Sigmoid colon (tissue), 7 donors: ENCODE results near the gene MVB12B. TPM values are rescaled to one million over a fixed set of nuclear protein-coding genes. Genes with fewer than 3 reads are reported as not detected.

Experiments
- DNase-seq: peaks from one replicate; pipeline ENCODE4 v3.0.0-alpha.2; 2019
- H3K27ac ChIP-seq, 4 donors: fragments of 200-600 bp; sonication (generic); one replicate each; pipeline ENCODE4 v1.5.1; 2016 to 2019; ENCODE audit warnings: mild to moderate bottlenecking in 1 of 4
- H3K27me3 ChIP-seq, 3 donors: fragments of 200-600 bp; sonication (generic); one replicate each; pipeline ENCODE4 v1.5.1; 2019; ENCODE audit warnings: mild to moderate bottlenecking in 1 of 3
- H3K36me3 ChIP-seq, 4 donors: fragments of 200-600 bp; sonication (generic); one replicate each; pipeline ENCODE4 v1.5.1; 2016 to 2019
- H3K4me1 ChIP-seq, 4 donors: fragments of 200-600 bp; sonication (generic); one replicate each; pipeline ENCODE4 v1.5.1; 2017 to 2019
- H3K4me3 ChIP-seq, 4 donors: fragments of 200-600 bp; sonication (generic); one replicate each; pipeline ENCODE4 v1.5.1; 2017 to 2019; ENCODE audit warnings: mild to moderate bottlenecking in 2 of 4, moderate library complexity in 1 of 4
- H3K9me3 ChIP-seq, 4 donors: fragments of 200-600 bp in 3 of 4; sonication (generic) in 3 of 4; one replicate each; pipeline versions ENCODE4 v1.5.1 to v1.6.1; 2013 to 2019
- EP300 ChIP-seq, 4 donors: sonication (generic); formaldehyde crosslinking; IDR thresholded peaks; one replicate each; pipeline ENCODE4 v1.6.1; 2017; ENCODE audit warnings: antibody characterized with exemption in 4 of 4
- POLR2A ChIP-seq, 2 donors: fragments of 450-650 bp; IDR thresholded peaks; one replicate each; pipeline ENCODE4 v1.6.1; 2016; ENCODE audit warnings: antibody characterized with exemption in 2 of 2, mild to moderate bottlenecking in 2 of 2, moderate library complexity in 2 of 2
- POLR2AphosphoS5 ChIP-seq, 4 donors: sonication (generic); formaldehyde crosslinking; IDR thresholded peaks; one replicate each; pipeline ENCODE4 v1.6.1; 2017; ENCODE audit warnings: antibody characterized with exemption in 4 of 4
- WGBS, 2 donors: extraction: QIAGEN DNeasy Blood & Tissue Kit; methylation state at CpG; one replicate each; pipeline ENCODE4 v1.1.7; 2013; 5-methylcytosine and 5-hydroxymethylcytosine counted together
- intact Hi-C: fragments of 100-400 bp; cut with DNase I; formaldehyde crosslinking; loops from one replicate; pipeline ENCODE4 v1.15.1; 2023
- polyA plus RNA-seq, 3 donors: library from polyadenylated mRNA; stranded (reverse); fragments of 200-250 nt; gene quantifications; one replicate each; pipeline ENCODE4 v1.2.3, GENCODE V29; 2013
- total RNA-seq, 4 donors: library from RNA; depleted of rRNA; stranded (reverse); fragments of >200 nt; gene quantifications; one replicate each; pipeline ENCODE4 v1.1.0, GENCODE V29; 2016
- TF ChIP-seq, protein P1 (sequence below), 4 experiments: fragments of 450-650 bp in 3 of 4; fragments of 200-600 bp in 1 of 4; IDR thresholded peaks; one replicate each; pipeline ENCODE4 v1.5.1; 2016 to 2019; ENCODE audit warnings: antibody characterized with exemption in 4 of 4, mild to moderate bottlenecking in 3 of 4, moderate library complexity in 2 of 4
- donor health status: healthy with polysubstance abuse.
- donor health status: Bipolar disorder and iron deficiency.
- donor health status: healthy.

The MVB12B gene
- total and polyA plus RNA-seq, 7 donors, result 5.1 to 14.4 (median 12.2) TPM

DNA sequence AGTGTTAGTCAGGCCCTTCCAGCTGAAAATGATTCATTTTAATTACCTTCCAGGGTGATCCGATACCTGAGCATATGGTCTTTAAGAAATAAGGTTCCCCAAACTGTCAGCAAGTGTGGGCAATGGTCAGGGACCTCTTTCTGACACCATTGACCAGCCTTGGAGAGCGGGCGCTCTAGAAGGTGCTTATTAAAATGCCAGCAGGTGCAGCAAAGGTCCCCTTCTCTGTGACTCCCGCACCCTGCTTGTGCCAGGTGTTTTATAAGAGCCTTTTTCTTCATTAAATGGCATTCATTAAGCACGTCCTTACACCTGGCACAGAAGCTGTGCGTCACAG is 85.3 kb downstream of the MVB12B start:
- H3K36me3 ChIP-seq, result peaks cover 0 to 12% (median 6%) of the 10 kb centered on the region in 4 donors
- H3K27ac ChIP-seq, result no peak overlapping the region
- H3K4me3 ChIP-seq, result no peak overlapping the region
- WGBS, 2 donors, result 77 to 93% methylated on average over 6 of the region's 6 CpGs
- no peaks in the 10 kb centered on the region for H3K4me1 ChIP-seq
- intact Hi-C loops, result no loop called here
- no peaks in the 10 kb centered on the region for H3K27me3 ChIP-seq
- DNase-seq, result no peak
- TF ChIP-seq POLR2AphosphoS5 (IDR thresholded peaks at IDR 0.05), result no peak
- H3K9me3 ChIP-seq, result no peaks in the 10 kb centered on the region

DNA sequence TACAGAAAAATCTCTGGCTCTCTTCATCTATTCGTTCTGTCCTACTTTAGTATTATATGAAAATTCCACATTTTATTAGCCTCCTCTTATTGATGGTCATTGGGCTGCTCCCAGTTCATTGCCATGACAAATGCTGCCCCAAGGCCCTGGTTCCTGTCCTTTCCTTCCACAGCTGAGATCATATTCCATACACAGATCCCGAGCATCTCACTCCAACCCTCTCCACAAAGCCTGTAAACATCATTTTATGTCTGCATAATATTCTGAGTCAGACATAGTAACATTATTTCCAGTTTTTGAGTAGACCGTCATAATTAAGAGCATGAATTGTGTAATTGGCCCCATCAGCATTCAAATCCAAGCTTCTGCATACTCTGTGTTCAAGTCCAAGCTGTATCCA is 86.3 kb downstream of the MVB12B start:
- TF ChIP-seq POLR2AphosphoS5 (IDR thresholded peaks at IDR 0.05) (no peak), POLR2A (IDR thresholded peaks at IDR 0.05) (no peak), EP300 (IDR thresholded peaks at IDR 0.05) (no peak)
- TF ChIP-seq, protein P1, sequence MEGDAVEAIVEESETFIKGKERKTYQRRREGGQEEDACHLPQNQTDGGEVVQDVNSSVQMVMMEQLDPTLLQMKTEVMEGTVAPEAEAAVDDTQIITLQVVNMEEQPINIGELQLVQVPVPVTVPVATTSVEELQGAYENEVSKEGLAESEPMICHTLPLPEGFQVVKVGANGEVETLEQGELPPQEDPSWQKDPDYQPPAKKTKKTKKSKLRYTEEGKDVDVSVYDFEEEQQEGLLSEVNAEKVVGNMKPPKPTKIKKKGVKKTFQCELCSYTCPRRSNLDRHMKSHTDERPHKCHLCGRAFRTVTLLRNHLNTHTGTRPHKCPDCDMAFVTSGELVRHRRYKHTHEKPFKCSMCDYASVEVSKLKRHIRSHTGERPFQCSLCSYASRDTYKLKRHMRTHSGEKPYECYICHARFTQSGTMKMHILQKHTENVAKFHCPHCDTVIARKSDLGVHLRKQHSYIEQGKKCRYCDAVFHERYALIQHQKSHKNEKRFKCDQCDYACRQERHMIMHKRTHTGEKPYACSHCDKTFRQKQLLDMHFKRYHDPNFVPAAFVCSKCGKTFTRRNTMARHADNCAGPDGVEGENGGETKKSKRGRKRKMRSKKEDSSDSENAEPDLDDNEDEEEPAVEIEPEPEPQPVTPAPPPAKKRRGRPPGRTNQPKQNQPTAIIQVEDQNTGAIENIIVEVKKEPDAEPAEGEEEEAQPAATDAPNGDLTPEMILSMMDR (IDR thresholded peaks at IDR 0.05), result no peak
- intact Hi-C loops, result no loop called here
- no peaks in the 10 kb centered on the region for H3K4me1 ChIP-seq
- peaks cover 0 to 12% (median 6%) of the 10 kb centered on the region in 4 donors for H3K36me3 ChIP-seq
- H3K27me3 ChIP-seq, result no peaks in the 10 kb centered on the region
- no peak for DNase-seq
- no peak overlapping the region for H3K27ac ChIP-seq
- no peak overlapping the region for H3K4me3 ChIP-seq
- no peaks in the 10 kb centered on the region for H3K9me3 ChIP-seq
- WGBS, 2 donors, result 82 to 93% methylated on average over 3 of the region's 3 CpGs

DNA sequence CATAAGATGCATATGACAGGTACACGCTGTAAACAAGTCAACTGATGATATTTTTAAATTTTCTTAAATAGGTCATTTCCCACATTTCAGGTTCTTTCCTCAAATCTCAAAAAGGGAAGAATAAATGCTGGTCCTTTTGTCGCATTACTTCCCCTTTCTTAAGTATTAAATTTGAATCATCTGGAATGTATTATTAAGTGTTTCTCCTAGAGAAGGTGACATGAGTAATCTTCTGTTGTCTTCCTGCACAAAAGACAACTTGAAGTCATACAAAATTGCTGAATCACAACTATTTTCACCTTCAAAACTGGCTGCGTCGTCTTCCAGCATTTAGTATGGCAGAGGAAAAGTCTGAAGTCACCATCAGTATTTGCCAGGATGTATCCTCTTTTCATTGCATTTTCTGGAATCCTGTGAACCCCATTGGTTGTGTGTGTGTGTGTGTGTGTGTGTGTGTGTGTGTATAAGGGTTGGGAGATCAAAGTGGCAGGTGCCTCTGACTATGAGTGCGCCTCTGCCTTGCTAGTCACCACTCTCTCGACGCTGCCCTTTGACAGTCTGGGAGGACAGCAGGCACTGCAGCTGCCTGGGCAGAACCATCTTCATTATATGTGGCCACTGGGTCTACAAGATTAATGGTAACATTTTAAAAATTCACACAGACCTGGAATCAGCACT is 86.9 kb downstream of the MVB12B start:
- Histone ChIP-seq H3K27ac (no peak overlapping the region), H3K27me3 (no peaks in the 10 kb centered on the region), H3K4me3 (no peak overlapping the region), H3K4me1 (no peaks in the 10 kb centered on the region), H3K36me3 (peaks cover 0 to 8% (median 5%) of the 10 kb centered on the region in 4 donors), H3K9me3 (no peaks in the 10 kb centered on the region)
- 81 to 94% methylated on average over 7 of the region's 7 CpGs for WGBS, 2 donors
- intact Hi-C loops, result no loop called here
- TF ChIP-seq POLR2AphosphoS5 (IDR thresholded peaks at IDR 0.05) (no peak), POLR2A (IDR thresholded peaks at IDR 0.05) (no peak), EP300 (IDR thresholded peaks at IDR 0.05) (no peak)
- TF ChIP-seq, protein P1 (IDR thresholded peaks at IDR 0.05), result no peak
- DNase-seq, result no peak

DNA sequence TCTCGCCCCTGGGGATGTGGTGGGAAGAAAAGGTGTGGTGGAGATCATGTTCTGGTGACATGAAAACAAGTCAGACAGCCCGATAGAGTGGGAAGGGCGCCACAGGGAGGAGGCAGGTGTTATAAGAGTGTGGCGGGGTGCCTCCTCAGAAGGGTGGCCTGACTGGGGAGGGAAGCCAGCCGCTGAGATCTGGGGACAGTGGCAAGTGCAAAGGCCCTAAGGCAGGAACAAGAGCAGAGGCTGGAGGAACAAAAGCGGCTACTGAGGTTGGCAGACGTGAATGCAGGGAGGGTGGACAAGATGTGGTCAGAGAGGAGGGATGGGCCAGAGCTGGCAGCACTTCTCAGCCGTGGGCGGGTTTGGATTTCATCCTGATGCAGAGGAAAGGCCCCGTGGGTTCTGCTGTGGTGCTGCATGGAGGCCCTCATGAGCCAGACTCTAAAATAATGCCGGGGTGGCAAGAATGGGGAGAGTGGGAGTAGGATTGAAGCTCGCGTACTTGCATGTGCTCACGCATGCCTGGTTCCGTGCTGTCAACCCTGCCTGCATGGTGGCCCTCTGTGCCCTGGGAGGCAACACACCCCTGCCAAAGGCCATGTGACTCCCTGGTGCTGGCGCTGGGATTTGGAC is 89.2 kb downstream of the MVB12B start:
- H3K27ac ChIP-seq, result no peak overlapping the region
- intact Hi-C loops, result no loop called here
- 87 to 88% methylated on average over 16 of the region's 16 CpGs for WGBS, 2 donors
- H3K27me3 ChIP-seq, result no peaks in the 10 kb centered on the region
- no peaks in the 10 kb centered on the region for H3K4me1 ChIP-seq
- H3K4me3 ChIP-seq, result no peak overlapping the region
- DNase-seq, result no peak
- H3K36me3 ChIP-seq, result peaks cover 0 to 4% (median 0%) of the 10 kb centered on the region in 4 donors
- TF ChIP-seq POLR2AphosphoS5 (IDR thresholded peaks at IDR 0.05) (no peak), POLR2A (IDR thresholded peaks at IDR 0.05) (no peak), EP300 (IDR thresholded peaks at IDR 0.05) (no peak)
- TF ChIP-seq, protein P1 (IDR thresholded peaks at IDR 0.05), result no peak
- no peaks in the 10 kb centered on the region for H3K9me3 ChIP-seq

DNA sequence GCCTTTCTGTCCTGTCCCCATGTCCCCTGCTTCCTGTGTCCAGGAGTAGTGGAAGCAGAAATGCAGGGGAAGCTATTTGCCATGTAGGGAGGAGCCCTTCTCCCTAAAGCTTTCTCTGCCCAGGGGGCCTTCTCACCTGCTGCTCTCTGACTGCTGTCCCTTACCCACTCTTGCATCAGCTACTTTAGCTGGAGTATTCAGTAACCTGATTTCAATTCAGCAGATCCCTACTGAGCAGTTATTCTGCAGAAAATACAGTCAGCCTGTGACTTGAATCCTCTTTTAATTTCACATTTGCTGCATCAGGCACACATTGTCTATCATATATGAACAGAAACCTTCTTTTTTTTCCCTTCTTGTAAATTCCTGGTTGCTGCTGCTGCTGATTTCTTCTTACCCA is 90.4 kb downstream of the MVB12B start:
- H3K36me3 ChIP-seq, result peaks cover 0 to 8% (median 5%) of the 10 kb centered on the region in 4 donors
- no peak for TF ChIP-seq POLR2A (IDR thresholded peaks at IDR 0.05)
- H3K4me1 ChIP-seq, result no peaks in the 10 kb centered on the region
- intact Hi-C loops, result no loop called here
- H3K27ac ChIP-seq, result no peak overlapping the region
- H3K27me3 ChIP-seq, result no peaks in the 10 kb centered on the region
- H3K9me3 ChIP-seq, result no peaks in the 10 kb centered on the region
- H3K4me3 ChIP-seq, result no peak overlapping the region
- no peak for DNase-seq
